ENCODE measurements around the gene ADAM22.

- TF ChIP-seq, protein P1, sequence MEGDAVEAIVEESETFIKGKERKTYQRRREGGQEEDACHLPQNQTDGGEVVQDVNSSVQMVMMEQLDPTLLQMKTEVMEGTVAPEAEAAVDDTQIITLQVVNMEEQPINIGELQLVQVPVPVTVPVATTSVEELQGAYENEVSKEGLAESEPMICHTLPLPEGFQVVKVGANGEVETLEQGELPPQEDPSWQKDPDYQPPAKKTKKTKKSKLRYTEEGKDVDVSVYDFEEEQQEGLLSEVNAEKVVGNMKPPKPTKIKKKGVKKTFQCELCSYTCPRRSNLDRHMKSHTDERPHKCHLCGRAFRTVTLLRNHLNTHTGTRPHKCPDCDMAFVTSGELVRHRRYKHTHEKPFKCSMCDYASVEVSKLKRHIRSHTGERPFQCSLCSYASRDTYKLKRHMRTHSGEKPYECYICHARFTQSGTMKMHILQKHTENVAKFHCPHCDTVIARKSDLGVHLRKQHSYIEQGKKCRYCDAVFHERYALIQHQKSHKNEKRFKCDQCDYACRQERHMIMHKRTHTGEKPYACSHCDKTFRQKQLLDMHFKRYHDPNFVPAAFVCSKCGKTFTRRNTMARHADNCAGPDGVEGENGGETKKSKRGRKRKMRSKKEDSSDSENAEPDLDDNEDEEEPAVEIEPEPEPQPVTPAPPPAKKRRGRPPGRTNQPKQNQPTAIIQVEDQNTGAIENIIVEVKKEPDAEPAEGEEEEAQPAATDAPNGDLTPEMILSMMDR (conservative IDR thresholded peaks at IDR 0.05; ENCODE audit: low read depth, low read length), result no peak
- TF ChIP-seq POLR2A (IDR thresholded peaks at IDR 0.05; ENCODE audit: low read depth, low read length), result no peak
- no peak for TF ChIP-seq MXI1 (IDR thresholded peaks at IDR 0.05; ENCODE audit: borderline replicate concordance, low read depth, low read length)
- no peak for TF ChIP-seq RAD21 (IDR thresholded peaks at IDR 0.05; ENCODE audit: low read length)
- no peak for TF ChIP-seq RCOR1 (IDR thresholded peaks at IDR 0.05; ENCODE audit: insufficient replicate concordance, low read length)
- no peak for TF ChIP-seq FOS (IDR thresholded peaks at IDR 0.05; ENCODE audit: low read depth, low read length)
- TF ChIP-seq, protein P2, sequence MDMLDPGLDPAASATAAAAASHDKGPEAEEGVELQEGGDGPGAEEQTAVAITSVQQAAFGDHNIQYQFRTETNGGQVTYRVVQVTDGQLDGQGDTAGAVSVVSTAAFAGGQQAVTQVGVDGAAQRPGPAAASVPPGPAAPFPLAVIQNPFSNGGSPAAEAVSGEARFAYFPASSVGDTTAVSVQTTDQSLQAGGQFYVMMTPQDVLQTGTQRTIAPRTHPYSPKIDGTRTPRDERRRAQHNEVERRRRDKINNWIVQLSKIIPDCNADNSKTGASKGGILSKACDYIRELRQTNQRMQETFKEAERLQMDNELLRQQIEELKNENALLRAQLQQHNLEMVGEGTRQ (IDR thresholded peaks at IDR 0.05; ENCODE audit: low read depth, low read length), result no peak
- no peak for TF ChIP-seq SMC3 (IDR thresholded peaks at IDR 0.05; ENCODE audit: low read depth, low read length)
Observed at GRCh38 chr7:88102675-88103074, 168.6 kb downstream of the ADAM22 start.

All from IMR-90 (cell line).